Thymus (tissue), 11 donors: ENCODE data around the gene CTAG1A. TPM values are rescaled to one million over a fixed set of nuclear protein-coding genes. Genes with fewer than 3 reads are reported as not detected.
"Not testable (repeated sequence)": the region's sequence is repeated elsewhere in the genome, so short reads cannot be mapped to it uniquely, and the experiment has no call there.

Source experiments
- DNase-seq, 9 donors: peaks; one replicate each; pipeline ENCODE4 v3.0.0-alpha.2; 2013; ENCODE audit warnings: low spot score in 9 of 9, low read depth in 6 of 9, missing footprints in 1 of 9
- H3K27ac ChIP-seq, 2 donors: one replicate each; pipeline ENCODE4 v1.5.1; 2013; ENCODE audit warnings: control low read depth in 1 of 2, low read depth in 1 of 2, low read length in 1 of 2, mild to moderate bottlenecking in 1 of 2, moderate library complexity in 1 of 2
- H3K27me3 ChIP-seq, 2 donors: one replicate each; pipeline ENCODE4 v1.5.1; 2013; ENCODE audit warnings: low read length in 1 of 2; ENCODE audit not compliant: control insufficient read depth in 2 of 2, insufficient read depth in 1 of 2
- H3K36me3 ChIP-seq, 2 donors: one replicate each; pipeline ENCODE4 v1.5.1; 2013; ENCODE audit warnings: low read length in 1 of 2, mild to moderate bottlenecking in 1 of 2, moderate library complexity in 1 of 2; ENCODE audit not compliant: control insufficient read depth in 2 of 2, insufficient read depth in 2 of 2
- H3K4me1 ChIP-seq, 2 donors: one replicate each; pipeline ENCODE4 v1.5.1; 2013; ENCODE audit warnings: low read length in 2 of 2; ENCODE audit not compliant: control insufficient read depth in 2 of 2, insufficient read depth in 2 of 2
- H3K4me3 ChIP-seq, 2 donors: one replicate each; pipeline ENCODE4 v1.5.1; 2013; ENCODE audit warnings: low read length in 2 of 2, control low read depth in 1 of 2, mild to moderate bottlenecking in 1 of 2
- H3K9me3 ChIP-seq, 2 donors: one replicate each; pipeline ENCODE4 v1.5.1; 2013; ENCODE audit warnings: low read length in 1 of 2, mild to moderate bottlenecking in 1 of 2; ENCODE audit not compliant: control insufficient read depth in 2 of 2, insufficient read depth in 1 of 2
- WGBS: extraction: QIAGEN DNeasy Blood & Tissue Kit; methylation state at CpG from one replicate; pipeline ENCODE4 v1.1.7; 2013; 5-methylcytosine and 5-hydroxymethylcytosine counted together
- polyA plus RNA-seq: library from polyadenylated mRNA; stranded (reverse); fragments of 200-250 nt; gene quantifications from one replicate; pipeline ENCODE4 v1.2.3, GENCODE V29; 2013
- total RNA-seq: library from RNA; stranded (reverse); fragments of 120-200 nt; gene quantifications from one replicate; pipeline ENCODE4 v1.2.4, GENCODE V29; 2013
- donor health status: healthy.

Gene CTAG1A
- total and polyA plus RNA-seq, 2 donors, result 0.07 TPM; not detected in 1

DNA sequence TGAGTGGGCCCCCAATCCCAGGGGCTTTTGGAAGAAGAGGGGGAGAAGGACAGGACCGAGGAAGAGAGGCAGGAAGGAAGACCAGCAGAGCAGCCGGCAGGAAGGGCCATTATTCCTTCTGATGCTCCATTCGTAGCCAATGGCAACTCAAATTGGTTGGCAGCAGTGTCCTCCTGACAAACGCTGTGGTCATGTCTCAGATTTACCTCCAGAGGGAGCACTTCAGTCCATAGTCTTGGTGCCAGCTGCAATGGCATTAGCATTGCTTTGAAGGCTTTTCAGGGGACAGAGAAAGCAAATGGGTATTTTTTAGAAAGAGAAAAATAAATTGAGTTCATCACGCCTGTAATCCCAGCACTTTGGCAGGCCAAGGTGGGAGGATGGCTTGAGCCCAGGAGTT lies 44.0 kb downstream of the CTAG1A start:
- not testable (repeated sequence) for H3K27ac ChIP-seq, H3K4me1 ChIP-seq
- no CpG with 5 or more reads among the region's 5 CpGs for WGBS

DNA sequence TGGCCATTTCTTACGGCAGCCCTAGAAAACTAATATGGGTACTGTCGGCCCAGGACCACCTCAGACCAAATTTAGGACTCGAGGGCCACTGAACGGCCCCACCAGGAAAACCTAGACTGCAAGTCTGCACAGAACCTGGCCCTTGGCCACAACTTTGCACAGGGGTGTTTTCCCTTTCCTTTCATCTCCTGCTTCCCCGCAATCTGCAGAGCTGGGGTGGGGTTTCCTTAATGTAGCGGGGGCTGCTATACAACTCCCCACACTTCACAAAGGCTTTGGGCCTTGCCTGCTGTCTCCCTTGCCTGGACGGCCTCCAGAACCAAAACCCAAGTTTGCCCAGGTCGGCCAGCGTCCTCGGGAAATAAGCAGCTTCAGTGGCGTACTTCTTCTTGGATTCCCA lies 46.0 kb downstream of the CTAG1A start:
- not testable (repeated sequence) for DNase-seq, H3K4me1 ChIP-seq, H3K36me3 ChIP-seq, H3K27me3 ChIP-seq, H3K27ac ChIP-seq, H3K9me3 ChIP-seq, H3K4me3 ChIP-seq
- WGBS, result no CpG with 5 or more reads among the region's 11 CpGs

More for the DNA sequence above, 44.0 kb downstream of the CTAG1A start:
- H3K27me3 ChIP-seq, H3K4me3 ChIP-seq, H3K36me3 ChIP-seq, H3K9me3 ChIP-seq, DNase-seq: not testable (repeated sequence)

DNA sequence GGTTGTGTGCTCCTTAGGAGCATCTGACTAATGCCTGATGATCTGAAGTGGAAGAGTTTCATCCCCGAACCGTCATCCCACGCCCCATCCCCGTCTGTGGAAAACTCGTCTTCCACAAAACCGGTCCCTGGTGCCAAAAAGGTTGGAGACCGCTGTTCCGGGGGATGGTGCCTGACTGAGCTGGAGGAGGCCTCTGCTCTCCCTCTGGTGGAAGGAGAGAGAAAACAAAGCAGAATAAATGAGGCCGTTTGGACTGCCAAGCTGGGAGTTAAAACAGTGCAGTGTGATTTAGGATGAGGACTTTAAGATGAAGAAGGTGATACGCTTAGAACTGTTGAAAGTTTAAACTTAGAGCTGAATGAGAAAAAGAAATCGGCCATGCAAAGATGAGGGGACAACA lies 48.7 kb downstream of the CTAG1A start:
- H3K36me3 ChIP-seq, H3K27ac ChIP-seq, H3K4me1 ChIP-seq, DNase-seq, H3K9me3 ChIP-seq, H3K27me3 ChIP-seq, H3K4me3 ChIP-seq: not testable (repeated sequence)
- no CpG with 5 or more reads among the region's 11 CpGs for WGBS

Other genes starting within 250 kb of the CTAG1A start
- gene FLNA, start 210.5 kb upstream of the CTAG1A start, total RNA-seq, result 164 TPM
- 412 TPM for gene FLNA, start 210.5 kb upstream of the CTAG1A start, polyA plus RNA-seq
- gene EMD, start 205.8 kb upstream of the CTAG1A start, total RNA-seq, result 8.2 TPM
- 110 TPM for gene EMD, start 205.8 kb upstream of the CTAG1A start, polyA plus RNA-seq
- 5,085 TPM for gene RPL10, start 186.8 kb upstream of the CTAG1A start, total RNA-seq
- 5,714 TPM for gene RPL10, start 186.8 kb upstream of the CTAG1A start, polyA plus RNA-seq
- 10.1 TPM for gene DNASE1L1, start 175.9 kb upstream of the CTAG1A start, total RNA-seq
- 23.0 TPM for gene DNASE1L1, start 175.9 kb upstream of the CTAG1A start, polyA plus RNA-seq
- 21.0 TPM for gene TAFAZZIN, start 173.6 kb upstream of the CTAG1A start, total RNA-seq
- 111 TPM for gene TAFAZZIN, start 173.6 kb upstream of the CTAG1A start, polyA plus RNA-seq
- 26.6 TPM for gene ATP6AP1, start 156.5 kb upstream of the CTAG1A start, total RNA-seq
- 53.7 TPM for gene ATP6AP1, start 156.5 kb upstream of the CTAG1A start, polyA plus RNA-seq
- 39.2 TPM for gene GDI1, start 148.0 kb upstream of the CTAG1A start, total RNA-seq
- 144 TPM for gene GDI1, start 148.0 kb upstream of the CTAG1A start, polyA plus RNA-seq
- 29.8 TPM for gene FAM50A, start 141.0 kb upstream of the CTAG1A start, total RNA-seq
- 112 TPM for gene FAM50A, start 141.0 kb upstream of the CTAG1A start, polyA plus RNA-seq
- 2.2 TPM for gene PLXNA3, start 126.9 kb upstream of the CTAG1A start, total RNA-seq
- gene PLXNA3, start 126.9 kb upstream of the CTAG1A start, polyA plus RNA-seq, result 14.3 TPM
- 39.9 TPM for gene LAGE3, start 105.9 kb upstream of the CTAG1A start, total RNA-seq
- 17.3 TPM for gene LAGE3, start 105.9 kb upstream of the CTAG1A start, polyA plus RNA-seq
- gene UBL4A, start 98.5 kb upstream of the CTAG1A start, total RNA-seq, result 29.9 TPM
- 20.7 TPM for gene UBL4A, start 98.5 kb upstream of the CTAG1A start, polyA plus RNA-seq
- 6.1 TPM for gene SLC10A3, start 94.5 kb upstream of the CTAG1A start, total RNA-seq
- gene SLC10A3, start 94.5 kb upstream of the CTAG1A start, polyA plus RNA-seq, result 21.6 TPM
- gene FAM3A, start 68.9 kb upstream of the CTAG1A start, total RNA-seq, result 18.4 TPM
- gene FAM3A, start 68.9 kb upstream of the CTAG1A start, polyA plus RNA-seq, result 73.4 TPM
- gene G6PD, start 38.3 kb upstream of the CTAG1A start, total RNA-seq, result 13.9 TPM
- 21.0 TPM for gene G6PD, start 38.3 kb upstream of the CTAG1A start, polyA plus RNA-seq
- 17.7 TPM for gene IKBKG, start 37.5 kb upstream of the CTAG1A start, total RNA-seq
- gene IKBKG, start 37.5 kb upstream of the CTAG1A start, polyA plus RNA-seq, result 38.3 TPM
- gene CTAG1B, start 34.1 kb downstream of the CTAG1A start, total RNA-seq, result not detected
- not detected for gene CTAG1B, start 34.1 kb downstream of the CTAG1A start, polyA plus RNA-seq
- not detected for gene CTAG2, start 68.4 kb downstream of the CTAG1A start, total RNA-seq
- gene CTAG2, start 68.4 kb downstream of the CTAG1A start, polyA plus RNA-seq, result 0.05 TPM
- gene GAB3, start 165.9 kb downstream of the CTAG1A start, total RNA-seq, result 7.6 TPM
- 5.0 TPM for gene GAB3, start 165.9 kb downstream of the CTAG1A start, polyA plus RNA-seq
- 43.8 TPM for gene DKC1, start 177.7 kb downstream of the CTAG1A start, total RNA-seq
- gene DKC1, start 177.7 kb downstream of the CTAG1A start, polyA plus RNA-seq, result 34.0 TPM
- 81.4 TPM for gene MPP1, start 220.4 kb downstream of the CTAG1A start, total RNA-seq
- 70.0 TPM for gene MPP1, start 220.4 kb downstream of the CTAG1A start, polyA plus RNA-seq
- not detected for gene SMIM9, start 249.5 kb downstream of the CTAG1A start, total RNA-seq
- gene SMIM9, start 249.5 kb downstream of the CTAG1A start, polyA plus RNA-seq, result 0.07 TPM